ENCODE data around the gene LCE2B. TPM values are rescaled to one million over a fixed set of nuclear protein-coding genes. Genes with fewer than 3 reads are reported as not detected.
A peak's percentile ranks its signal among the peaks of the same experiment; 100 is the strongest.

The LCE2B gene
- total RNA-seq, 1 donor from 2014 or later = not detected

- no peak for DNase-seq (ENCODE audit: low read depth)
Measured at GRCh38 chr1:152728986-152729385, 43.1 kb downstream of the LCE2B start.

- peak; percentile 2 for DNase-seq (ENCODE audit: low read depth)
Measured at GRCh38 chr1:152735648-152736047, 49.7 kb downstream of the LCE2B start.

Other genes with a start within 250 kb of the LCE2B start
- gene LCE5A, start 175.3 kb upstream of the LCE2B start, total RNA-seq = not detected in 2 replicates
- not detected in 2 replicates for gene CRCT1, start 171.6 kb upstream of the LCE2B start, total RNA-seq
- gene LCE3E, start 119.3 kb upstream of the LCE2B start, total RNA-seq = not detected in 2 replicates
- not detected in 2 replicates for gene LCE3D, start 105.6 kb upstream of the LCE2B start, total RNA-seq
- not detected in 2 replicates for gene LCE3C, start 85.9 kb upstream of the LCE2B start, total RNA-seq
- not detected in 2 replicates for gene LCE3B, start 72.3 kb upstream of the LCE2B start, total RNA-seq
- not detected in 2 replicates for gene LCE3A, start 63.0 kb upstream of the LCE2B start, total RNA-seq
- not detected in 2 replicates for gene LCE2D, start 22.7 kb upstream of the LCE2B start, total RNA-seq
- not detected in 2 replicates for gene LCE2C, start 10.8 kb upstream of the LCE2B start, total RNA-seq
- not detected in 2 replicates for gene LCE2A, start 12.2 kb downstream of the LCE2B start, total RNA-seq
- gene LCE4A, start 22.0 kb downstream of the LCE2B start, total RNA-seq = not detected in 2 replicates
- gene KPRP, start 71.9 kb downstream of the LCE2B start, total RNA-seq = not detected in 2 replicates
- gene LCE1F, start 89.0 kb downstream of the LCE2B start, total RNA-seq = not detected in 2 replicates
- not detected in 2 replicates for gene LCE1E, start 100.1 kb downstream of the LCE2B start, total RNA-seq
- not detected in 2 replicates for gene LCE1D, start 110.6 kb downstream of the LCE2B start, total RNA-seq
- not detected in 2 replicates for gene LCE1C, start 120.5 kb downstream of the LCE2B start, total RNA-seq
- gene LCE1B, start 125.8 kb downstream of the LCE2B start, total RNA-seq = not detected in 2 replicates
- gene LCE1A, start 141.3 kb downstream of the LCE2B start, total RNA-seq = not detected in 2 replicates
- not detected in 2 replicates for gene LCE6A, start 156.7 kb downstream of the LCE2B start, total RNA-seq
- not detected in 2 replicates for gene LCE7A, start 173.9 kb downstream of the LCE2B start, total RNA-seq
- not detected in 2 replicates for gene SMCP, start 192.2 kb downstream of the LCE2B start, total RNA-seq
- gene IVL, start 222.4 kb downstream of the LCE2B start, total RNA-seq = not detected in 2 replicates

All from myocyte (in vitro differentiated cells).